Calu3 (cell line): ENCODE data around the gene PRKAB1. TPM values are rescaled to one million over a fixed set of nuclear protein-coding genes. Genes with fewer than 3 reads are reported as not detected.

Experiments
- BruUV-seq: library from RNA; stranded (reverse); fragments of 400-500 nt; replicated peaks from 2 replicates; lab custom pipeline; 2021; lab: Mats Ljungman, UMichigan
- CTCF ChIA-PET: fragments of 300-600 bp; sonication (Branson Sonifier 250); formaldehyde crosslinking; loops from one replicate; lab custom pipeline; 2022; ENCODE audit warnings: antibody characterized with exemption; lab: Charles Lee
- DNase-seq: peaks from one replicate; pipeline ENCODE4 v3.0.0; 2022
- H3K27ac Mint-ChIP-seq: one replicate; pipeline ENCODE4 v1.8.0; 2022; ENCODE audit warnings: mixed read lengths; ENCODE audit not compliant: unreplicated experiment
- H3K27me3 Mint-ChIP-seq: one replicate; pipeline ENCODE4 v1.8.0; 2022; ENCODE audit warnings: mixed read lengths; ENCODE audit not compliant: unreplicated experiment
- H3K36me3 Mint-ChIP-seq: one replicate; pipeline ENCODE4 v1.8.0; 2022; ENCODE audit warnings: mild to moderate bottlenecking, moderate library complexity, mixed read lengths; ENCODE audit not compliant: insufficient read depth, unreplicated experiment
- H3K4me1 Mint-ChIP-seq: one replicate; pipeline ENCODE4 v1.8.0; 2022; ENCODE audit warnings: mild to moderate bottlenecking, low read depth, mixed read lengths; ENCODE audit not compliant: unreplicated experiment
- H3K4me3 Mint-ChIP-seq: one replicate; pipeline ENCODE4 v1.8.0; 2022; ENCODE audit warnings: mild to moderate bottlenecking, low read depth, moderate library complexity, mixed read lengths; ENCODE audit not compliant: unreplicated experiment
- H3K9me3 Mint-ChIP-seq: one replicate; pipeline ENCODE4 v1.8.0; 2022; ENCODE audit warnings: low read depth, mixed read lengths; ENCODE audit not compliant: unreplicated experiment
- CTCF ChIP-seq: fragments of 200-600 bp; IDR thresholded peaks from one replicate; pipeline ENCODE4 v1.8.0; 2022; ENCODE audit warnings: antibody characterized with exemption; ENCODE audit not compliant: unreplicated experiment
- intact Hi-C: fragments of 100-400 bp; cut with micrococcal nuclease; formaldehyde crosslinking; loops from one replicate; pipeline ENCODE4 v1.10.0; 2022; ENCODE audit not compliant: unreplicated experiment
- total RNA-seq: library from RNA; stranded (reverse); gene quantifications from 2 replicates; pipeline ENCODE4 v1.2.3, GENCODE V29; 2022

PRKAB1 gene
- total RNA-seq, 1 experiment from 2014 or later = 82.7 TPM

- Mint-ChIP-seq H3K9me3 (no peaks in the 10 kb centered on the region), H3K27me3 (no peaks in the 10 kb centered on the region), H3K4me3 (peak overlapping the region; percentile 12), H3K36me3 (peaks cover 16% of the 10 kb centered on the region), H3K27ac (peak overlapping the region; percentile 39), H3K4me1 (peaks cover 22% of the 10 kb centered on the region)
- no peak for TF ChIP-seq CTCF
- DNase-seq = peak; percentile 41
- CTCF ChIA-PET = no interaction called here
- intact Hi-C loops = no loop called here
- no TSS peak for BruUV-seq
Measured at GRCh38 chr12:119692997-119693396, 25.1 kb downstream of the PRKAB1 start.

GRCh38 chr12:119693511-119693910 is 25.6 kb downstream of the PRKAB1 start:
- TF ChIP-seq CTCF = no peak
- Mint-ChIP-seq H3K4me3 (peak overlapping the region; percentile 12), H3K27me3 (no peaks in the 10 kb centered on the region), H3K9me3 (no peaks in the 10 kb centered on the region), H3K36me3 (peaks cover 15% of the 10 kb centered on the region), H3K4me1 (peaks cover 22% of the 10 kb centered on the region), H3K27ac (peak overlapping the region; percentile 39)
- no peak for DNase-seq
- BruUV-seq = no TSS peak
- CTCF ChIA-PET = no interaction called here
- intact Hi-C loops = no loop called here

GRCh38 chr12:119694111-119694510 is 26.2 kb downstream of the PRKAB1 start:
- no peaks in the 10 kb centered on the region for H3K9me3 Mint-ChIP-seq
- intact Hi-C loops = no loop called here
- TF ChIP-seq CTCF = no peak
- H3K36me3 Mint-ChIP-seq = peaks cover 15% of the 10 kb centered on the region
- no peak for DNase-seq
- no peak overlapping the region for H3K4me3 Mint-ChIP-seq
- H3K27me3 Mint-ChIP-seq = no peaks in the 10 kb centered on the region
- CTCF ChIA-PET = interaction anchor here (1.1 kb wide), 1 partner anchor 52 kb away, joined by 3 read pairs; no protein-coding TSS in a partner anchor
- no TSS peak for BruUV-seq
- peaks cover 22% of the 10 kb centered on the region for H3K4me1 Mint-ChIP-seq
- H3K27ac Mint-ChIP-seq = no peak overlapping the region

GRCh38 chr12:119695034-119695433 is 27.1 kb downstream of the PRKAB1 start:
- DNase-seq = no peak
- Mint-ChIP-seq H3K36me3 (peaks cover 13% of the 10 kb centered on the region), H3K9me3 (no peaks in the 10 kb centered on the region), H3K4me1 (peaks cover 22% of the 10 kb centered on the region), H3K4me3 (no peak overlapping the region), H3K27me3 (no peaks in the 10 kb centered on the region), H3K27ac (no peak overlapping the region)
- BruUV-seq = no TSS peak
- CTCF ChIA-PET = interaction anchor here (0.6 to 1.6 kb wide), 7 partner anchors 14 to 85 kb away, joined by 3 to 8 read pairs (median 3); no protein-coding TSS in a partner anchor
- peak; percentile 41 for TF ChIP-seq CTCF
- intact Hi-C loops = no loop called here
